Subcutaneous adipose tissue (tissue), 4 donors: Measurements from ENCODE around the gene FAM20C. TPM values are rescaled to one million over a fixed set of nuclear protein-coding genes. Genes with fewer than 3 reads are reported as not detected.

Source experiments
- CTCF ChIP-seq: fragments of 450-650 bp; IDR thresholded peaks from one replicate; pipeline ENCODE4 v1.5.1; 2016; ENCODE audit warnings: low read depth, mild to moderate bottlenecking, control low read depth, antibody characterized with exemption, moderate library complexity
- total RNA-seq, 4 donors: library from RNA; depleted of rRNA; stranded (reverse); fragments of >200 nt; gene quantifications; one replicate each; pipeline ENCODE4 v1.1.0, GENCODE V29; 2016

The FAM20C gene
- total RNA-seq, 4 donors from 2014 or later, result 21.0 to 82.5 (median 35.6) TPM

GRCh38 chr7:171364-171904 is 20.9 kb upstream of the FAM20C start:
- TF ChIP-seq CTCF, result no peak

- no peak for TF ChIP-seq CTCF
Measured at GRCh38 chr7:171912-172515, 20.4 kb upstream of the FAM20C start.

- TF ChIP-seq CTCF, result no peak
Measured at GRCh38 chr7:173209-173918, 19.0 kb upstream of the FAM20C start.

GRCh38 chr7:174716-175115 is 17.7 kb upstream of the FAM20C start:
- no peak for TF ChIP-seq CTCF

GRCh38 chr7:175955-176354 is 16.4 kb upstream of the FAM20C start:
- no peak for TF ChIP-seq CTCF

GRCh38 chr7:176381-176780 is 16.0 kb upstream of the FAM20C start:
- TF ChIP-seq CTCF, result no peak

GRCh38 chr7:176786-177459 is 15.4 kb upstream of the FAM20C start:
- TF ChIP-seq CTCF, result no peak
